Suprapubic skin (tissue), 4 donors: ENCODE results near the gene OR52E1. TPM values are rescaled to one million over a fixed set of nuclear protein-coding genes. Genes with fewer than 3 reads are reported as not detected.

Experiments
- DNase-seq, 2 donors: peaks; one replicate each; pipeline ENCODE4 v3.0.0-alpha.2; 2019; ENCODE audit warnings: low spot score in 2 of 2
- H3K27ac ChIP-seq: fragments of 200-600 bp; sonication (generic); one replicate; pipeline ENCODE4 v1.5.1; 2019
- H3K27me3 ChIP-seq: fragments of 200-600 bp; sonication (generic); one replicate; pipeline ENCODE4 v1.5.1; 2019
- H3K36me3 ChIP-seq: fragments of 200-600 bp; sonication (generic); one replicate; pipeline ENCODE4 v1.5.1; 2019
- H3K4me1 ChIP-seq: fragments of 200-600 bp; sonication (generic); one replicate; pipeline ENCODE4 v1.5.1; 2019
- H3K4me3 ChIP-seq: fragments of 200-600 bp; sonication (generic); one replicate; pipeline ENCODE4 v1.5.1; 2019; ENCODE audit warnings: mild to moderate bottlenecking
- H3K9me3 ChIP-seq: fragments of 200-600 bp; sonication (generic); one replicate; pipeline ENCODE4 v1.5.1; 2019
- EP300 ChIP-seq: sonication (generic); formaldehyde crosslinking; IDR thresholded peaks from one replicate; pipeline ENCODE4 v1.6.1; 2017; ENCODE audit warnings: antibody characterized with exemption
- POLR2A ChIP-seq, 2 donors: fragments of 450-650 bp; IDR thresholded peaks; one replicate each; pipeline ENCODE4 v1.6.1; 2017; ENCODE audit warnings: antibody characterized with exemption in 2 of 2, mild to moderate bottlenecking in 2 of 2, moderate library complexity in 2 of 2
- POLR2AphosphoS5 ChIP-seq, 3 donors: sonication (generic); formaldehyde crosslinking; IDR thresholded peaks; one replicate each; pipeline ENCODE4 v1.6.1; 2017; ENCODE audit warnings: antibody characterized with exemption in 3 of 3
- WGBS: methylation state at CpG from one replicate; pipeline ENCODE4 v1.1.5; 2018; 5-methylcytosine and 5-hydroxymethylcytosine counted together
- total RNA-seq, 4 donors: library from RNA; depleted of rRNA; stranded (reverse); fragments of >200 nt; gene quantifications; one replicate each; pipeline ENCODE4 v1.1.0, GENCODE V29; 2016
- TF ChIP-seq, protein P1 (sequence below), 2 donors: fragments of 200-600 bp in 1 of 2; fragments of 450-650 bp in 1 of 2; sonication (generic) in 1 of 2; IDR thresholded peaks; one replicate each; pipeline ENCODE4 v1.5.1; 2016 to 2019; ENCODE audit warnings: antibody characterized with exemption in 2 of 2, mild to moderate bottlenecking in 1 of 2, moderate library complexity in 1 of 2

OR52E1 gene
- total RNA-seq, 4 donors from 2014 or later, result not detected

DNA sequence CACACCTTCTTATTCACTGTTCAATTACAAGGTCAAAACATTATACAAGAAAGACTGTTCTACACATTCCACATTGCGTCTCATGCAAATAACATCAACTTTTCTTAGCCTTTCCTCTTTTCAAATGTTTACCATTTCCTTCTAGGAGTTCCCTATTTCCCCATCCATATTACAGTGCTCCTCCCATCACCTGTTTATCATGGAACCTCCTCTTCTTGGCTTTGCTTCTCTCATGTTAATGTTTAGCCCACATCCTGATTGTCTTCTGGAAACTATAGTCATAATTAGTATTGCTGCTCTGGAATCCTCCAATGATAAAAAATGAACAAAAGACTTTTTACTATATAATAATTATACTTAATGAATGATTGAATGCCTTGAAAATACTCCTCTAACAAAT, 21.3 kb downstream of the OR52E1 start:
- Histone ChIP-seq H3K27ac (no peak overlapping the region), H3K36me3 (no peaks in the 10 kb centered on the region), H3K4me3 (no peak overlapping the region), H3K4me1 (no peaks in the 10 kb centered on the region), H3K9me3 (no peaks in the 10 kb centered on the region), H3K27me3 (no peaks in the 10 kb centered on the region)
- no peak for DNase-seq
- no peak for TF ChIP-seq EP300
- 94% methylated on average over 1 of the region's 1 CpG for WGBS

DNA sequence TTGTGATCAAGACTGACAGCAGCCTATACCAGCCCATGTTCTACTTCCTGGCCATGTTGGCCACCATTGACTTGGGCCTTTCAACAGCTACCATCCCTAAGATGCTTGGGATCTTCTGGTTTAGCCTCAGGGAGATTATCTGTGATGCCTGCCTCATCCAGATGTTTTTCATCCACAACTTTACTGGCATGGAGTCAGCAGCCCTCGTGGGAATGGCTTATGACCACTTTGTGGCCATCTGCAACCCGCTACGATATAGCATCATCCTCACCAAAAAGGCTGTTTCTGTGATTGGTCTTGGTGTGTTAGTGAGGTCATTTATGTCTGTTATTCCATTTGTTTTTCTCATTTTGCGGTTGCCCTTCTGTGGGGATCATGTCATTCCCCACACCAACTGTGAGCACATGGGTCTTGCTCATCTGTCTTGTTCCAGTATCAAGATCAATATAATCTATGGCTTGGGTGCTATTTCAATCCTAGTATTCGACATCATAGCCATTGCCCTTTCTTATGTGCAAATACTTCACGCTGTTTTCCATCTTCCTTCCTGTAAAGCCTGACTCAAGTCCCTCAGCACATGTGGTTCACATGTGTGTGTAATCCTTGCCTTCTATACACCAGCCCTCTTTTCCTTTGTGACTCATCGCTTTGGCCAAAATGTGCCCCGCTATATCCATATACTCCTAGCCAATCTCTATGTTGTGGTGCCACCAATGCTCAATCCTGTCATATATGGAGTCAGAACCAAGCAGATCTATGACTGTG, 23.6 kb downstream of the OR52E1 start:
- H3K27ac ChIP-seq, result no peak overlapping the region
- H3K9me3 ChIP-seq, result no peaks in the 10 kb centered on the region
- H3K4me3 ChIP-seq, result no peak overlapping the region
- no peaks in the 10 kb centered on the region for H3K4me1 ChIP-seq
- no peaks in the 10 kb centered on the region for H3K27me3 ChIP-seq
- no peak for DNase-seq
- TF ChIP-seq, protein P1, sequence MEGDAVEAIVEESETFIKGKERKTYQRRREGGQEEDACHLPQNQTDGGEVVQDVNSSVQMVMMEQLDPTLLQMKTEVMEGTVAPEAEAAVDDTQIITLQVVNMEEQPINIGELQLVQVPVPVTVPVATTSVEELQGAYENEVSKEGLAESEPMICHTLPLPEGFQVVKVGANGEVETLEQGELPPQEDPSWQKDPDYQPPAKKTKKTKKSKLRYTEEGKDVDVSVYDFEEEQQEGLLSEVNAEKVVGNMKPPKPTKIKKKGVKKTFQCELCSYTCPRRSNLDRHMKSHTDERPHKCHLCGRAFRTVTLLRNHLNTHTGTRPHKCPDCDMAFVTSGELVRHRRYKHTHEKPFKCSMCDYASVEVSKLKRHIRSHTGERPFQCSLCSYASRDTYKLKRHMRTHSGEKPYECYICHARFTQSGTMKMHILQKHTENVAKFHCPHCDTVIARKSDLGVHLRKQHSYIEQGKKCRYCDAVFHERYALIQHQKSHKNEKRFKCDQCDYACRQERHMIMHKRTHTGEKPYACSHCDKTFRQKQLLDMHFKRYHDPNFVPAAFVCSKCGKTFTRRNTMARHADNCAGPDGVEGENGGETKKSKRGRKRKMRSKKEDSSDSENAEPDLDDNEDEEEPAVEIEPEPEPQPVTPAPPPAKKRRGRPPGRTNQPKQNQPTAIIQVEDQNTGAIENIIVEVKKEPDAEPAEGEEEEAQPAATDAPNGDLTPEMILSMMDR (IDR thresholded peaks at IDR 0.05), result no peak
- TF ChIP-seq POLR2AphosphoS5 (IDR thresholded peaks at IDR 0.05), result no peak
- no peak for TF ChIP-seq EP300
- TF ChIP-seq POLR2A (IDR thresholded peaks at IDR 0.05), result no peak
- H3K36me3 ChIP-seq, result no peaks in the 10 kb centered on the region
- WGBS, result 60% methylated on average over 8 of the region's 8 CpGs

DNA sequence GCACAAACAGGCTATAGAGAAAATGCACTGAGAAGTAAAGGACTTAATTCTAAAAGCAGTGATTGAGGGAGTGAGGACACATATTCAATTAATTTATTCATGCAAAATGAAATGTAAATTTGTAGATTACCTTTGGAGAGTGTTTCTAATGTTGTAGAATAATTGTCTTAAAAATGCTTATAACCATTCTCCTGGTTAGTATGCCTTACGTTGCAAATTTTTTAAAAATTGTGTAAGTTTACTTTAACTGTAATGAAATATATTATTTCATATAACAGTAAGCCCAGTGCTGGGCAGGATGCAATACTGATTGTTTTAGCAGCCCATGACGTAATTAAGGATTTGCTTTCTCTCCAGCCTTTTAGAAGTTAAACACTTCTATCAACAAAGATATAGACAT, 26.6 kb downstream of the OR52E1 start:
- H3K4me1 ChIP-seq, result no peaks in the 10 kb centered on the region
- no peaks in the 10 kb centered on the region for H3K36me3 ChIP-seq
- DNase-seq, result no peak
- 84% methylated on average over 2 of the region's 2 CpGs for WGBS
- TF ChIP-seq, protein P1 (IDR thresholded peaks at IDR 0.05), result no peak
- TF ChIP-seq POLR2A (IDR thresholded peaks at IDR 0.05), result no peak
- TF ChIP-seq POLR2AphosphoS5 (IDR thresholded peaks at IDR 0.05), result no peak
- TF ChIP-seq EP300, result no peak
- H3K9me3 ChIP-seq, result no peaks in the 10 kb centered on the region
- H3K4me3 ChIP-seq, result no peak overlapping the region
- H3K27me3 ChIP-seq, result no peaks in the 10 kb centered on the region
- H3K27ac ChIP-seq, result no peak overlapping the region

DNA sequence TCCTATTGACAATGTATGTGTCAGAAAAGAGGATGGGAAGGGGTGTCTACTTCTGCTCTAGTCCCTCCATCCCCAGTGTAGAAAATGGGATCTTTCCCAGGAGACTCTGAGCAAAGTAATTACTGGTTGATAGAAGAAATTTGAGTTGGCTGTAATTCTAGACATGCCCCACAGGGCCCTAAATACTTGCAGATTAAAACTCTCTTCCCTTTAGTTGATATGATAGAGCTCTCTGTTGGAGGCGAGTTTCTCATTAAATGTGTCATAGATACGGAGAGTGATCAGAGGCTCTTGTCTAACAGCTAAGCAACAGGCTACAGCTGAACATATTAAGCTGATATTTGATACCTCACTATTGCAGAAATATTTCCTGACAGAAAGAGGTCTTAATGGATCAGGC, 32.9 kb downstream of the OR52E1 start:
- Histone ChIP-seq H3K9me3 (no peaks in the 10 kb centered on the region), H3K27me3 (no peaks in the 10 kb centered on the region), H3K36me3 (no peaks in the 10 kb centered on the region), H3K27ac (no peak overlapping the region), H3K4me1 (no peaks in the 10 kb centered on the region), H3K4me3 (no peak overlapping the region)
- no peak for TF ChIP-seq POLR2A (IDR thresholded peaks at IDR 0.05)
- no peak for TF ChIP-seq EP300
- TF ChIP-seq, protein P1 (IDR thresholded peaks at IDR 0.05), result no peak
- TF ChIP-seq POLR2AphosphoS5 (IDR thresholded peaks at IDR 0.05), result no peak
- WGBS, result 57% methylated on average over 2 of the region's 2 CpGs
- no peak for DNase-seq

DNA sequence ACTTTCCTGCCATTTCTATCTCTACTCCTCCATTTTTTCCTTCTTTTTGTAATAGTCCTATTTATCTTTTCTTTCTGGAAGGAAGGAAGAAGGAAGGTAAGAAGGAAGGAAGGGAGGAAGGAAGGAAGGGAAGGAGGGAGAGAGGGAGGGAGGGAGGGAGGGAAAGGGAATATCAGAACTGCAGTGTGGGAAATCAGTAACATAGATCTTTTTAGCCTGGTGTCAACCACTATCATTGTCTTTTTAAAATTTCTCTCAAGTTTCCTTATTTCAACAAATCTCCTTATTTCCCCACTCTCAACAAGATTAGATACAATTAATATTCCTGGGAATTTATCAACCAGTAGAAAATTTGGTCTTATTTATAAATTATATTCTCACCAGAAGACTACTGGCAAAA, 33.7 kb downstream of the OR52E1 start:
- Histone ChIP-seq H3K36me3 (no peaks in the 10 kb centered on the region), H3K27ac (no peak overlapping the region), H3K27me3 (no peaks in the 10 kb centered on the region), H3K4me1 (no peaks in the 10 kb centered on the region), H3K9me3 (no peaks in the 10 kb centered on the region), H3K4me3 (no peak overlapping the region)
- TF ChIP-seq EP300 (no peak), POLR2A (IDR thresholded peaks at IDR 0.05) (no peak), POLR2AphosphoS5 (IDR thresholded peaks at IDR 0.05) (no peak)
- TF ChIP-seq, protein P1 (IDR thresholded peaks at IDR 0.05), result no peak
- DNase-seq, result no peak

DNA sequence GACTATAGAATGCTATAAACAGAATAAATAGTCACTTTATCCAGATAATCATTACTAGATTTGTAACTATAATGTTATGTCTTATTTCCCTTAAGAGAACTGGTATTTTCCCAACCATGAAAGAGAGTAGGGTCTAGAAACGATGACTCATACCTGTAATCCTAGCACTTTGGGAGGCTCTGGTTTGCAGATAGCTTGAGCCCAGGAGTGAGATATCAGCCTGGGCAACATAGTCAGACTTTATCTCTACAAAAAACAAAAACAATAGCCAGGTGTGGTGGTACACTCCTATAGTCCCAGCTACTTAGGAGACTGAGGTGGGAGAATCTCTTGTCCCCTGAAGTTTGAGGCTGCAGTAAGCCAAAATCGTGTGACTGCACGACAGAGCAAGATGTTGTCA, 37.9 kb downstream of the OR52E1 start:
- Histone ChIP-seq H3K27ac (no peak overlapping the region), H3K4me3 (no peak overlapping the region), H3K4me1 (no peaks in the 10 kb centered on the region), H3K36me3 (no peaks in the 10 kb centered on the region), H3K9me3 (no peaks in the 10 kb centered on the region), H3K27me3 (no peaks in the 10 kb centered on the region)
- TF ChIP-seq, protein P1 (IDR thresholded peaks at IDR 0.05), result no peak
- no peak for TF ChIP-seq POLR2A (IDR thresholded peaks at IDR 0.05)
- TF ChIP-seq POLR2AphosphoS5 (IDR thresholded peaks at IDR 0.05), result no peak
- no peak for TF ChIP-seq EP300
- DNase-seq, result no peak
- WGBS, result 72% methylated on average over 3 of the region's 3 CpGs
